Mucosa of descending colon (tissue), 3 donors: ENCODE results near the gene BTBD2. TPM values are rescaled to one million over a fixed set of nuclear protein-coding genes. Genes with fewer than 3 reads are reported as not detected.

Source experiments
- ATAC-seq: fragments of 200-7000 bp; cut with Tn5 transposase; one replicate; pipeline ENCODE4 v1.9.1; 2020; ENCODE audit warnings: mild to moderate bottlenecking, moderate library complexity
- DNase-seq, 3 donors: peaks; one replicate each; pipeline ENCODE4 v3.0.0-alpha.2; 2020
- H3K36me3 ChIP-seq: fragments of 200-600 bp; one replicate; pipeline ENCODE4 v1.8.0; 2021; ENCODE audit warnings: low read depth, mild to moderate bottlenecking
- H3K4me1 ChIP-seq: fragments of 200-600 bp; one replicate; pipeline ENCODE4 v1.8.0; 2021; ENCODE audit warnings: low read depth, mild to moderate bottlenecking
- H3K4me3 ChIP-seq: fragments of 200-600 bp; one replicate; pipeline ENCODE4 v1.8.0; 2021; ENCODE audit warnings: mild to moderate bottlenecking
- H3K9me3 ChIP-seq: fragments of 200-600 bp; one replicate; pipeline ENCODE4 v1.8.0; 2021; ENCODE audit warnings: mild to moderate bottlenecking
- CTCF ChIP-seq: fragments of 200-600 bp; IDR thresholded peaks from one replicate; pipeline ENCODE4 v1.8.0; 2022; ENCODE audit warnings: antibody characterized with exemption, mild to moderate bottlenecking
- intact Hi-C, 2 donors: fragments of 100-400 bp; cut with DNase I in 1 of 2; cut with micrococcal nuclease in 1 of 2; formaldehyde crosslinking; loops; one replicate each; pipeline versions ENCODE4 v1.11.0 to v1.11.1; 2022; cut with DNase I, micrococcal nuclease
- total RNA-seq, 3 donors: library from RNA; stranded (reverse); fragmentation: NEBNext Ultra II Directional in 2 of 3; extraction: Animal tissue kit (Norgen Biotek cat#: 25700) in 2 of 3; gene quantifications; one replicate each; pipeline versions ENCODE4 v1.2.1 to v1.2.4, GENCODE V29; 2021 to 2023
- donor health status: DM: no; HTN: no; CAD: no; lungs with moderate emphysema.
- donor health status: DM: no; HTN: no; CAD: no.
- donor health status: DM: no; HTN: yes; CAD: no.

Gene BTBD2
- total RNA-seq, 3 donors from 2014 or later: 66.0 to 82.3 (median 71.5) TPM

GRCh38 chr19:2010135-2010668 is 5.3 kb downstream of the BTBD2 start:
- Histone ChIP-seq H3K4me3 (no peak overlapping the region), H3K9me3 (no peaks in the 10 kb centered on the region), H3K36me3 (no peaks in the 10 kb centered on the region), H3K4me1 (peaks cover 5% of the 10 kb centered on the region)
- DNase-seq (no peak), ATAC-seq (no peak)
- TF ChIP-seq CTCF: no peak
- intact Hi-C loops: no loop called here

- no peak for TF ChIP-seq CTCF
- Histone ChIP-seq H3K4me3 (no peak overlapping the region), H3K9me3 (no peaks in the 10 kb centered on the region), H3K4me1 (no peaks in the 10 kb centered on the region), H3K36me3 (peaks cover 3% of the 10 kb centered on the region)
- ATAC-seq: no peak
- DNase-seq: no peak
- intact Hi-C loops: no loop called here
These were observed 11.6 kb downstream of the BTBD2 start for GRCh38 chr19:2003874-2004273.

- Histone ChIP-seq H3K4me1 (no peaks in the 10 kb centered on the region), H3K9me3 (no peaks in the 10 kb centered on the region), H3K36me3 (peaks cover 3% of the 10 kb centered on the region), H3K4me3 (no peak overlapping the region)
- DNase-seq: no peak
- TF ChIP-seq CTCF: no peak
- ATAC-seq: no peak
- intact Hi-C loops: no loop called here
These were observed 15.5 kb downstream of the BTBD2 start for GRCh38 chr19:1999856-2000515.

- Histone ChIP-seq H3K36me3 (peaks cover 3% of the 10 kb centered on the region), H3K4me1 (no peaks in the 10 kb centered on the region), H3K4me3 (no peak overlapping the region), H3K9me3 (no peaks in the 10 kb centered on the region)
- no peak for TF ChIP-seq CTCF
- DNase-seq (no peak), ATAC-seq (no peak)
- intact Hi-C loops: no loop called here
These were observed 16.5 kb downstream of the BTBD2 start for GRCh38 chr19:1998712-1999708.

- Histone ChIP-seq H3K9me3 (no peaks in the 10 kb centered on the region), H3K36me3 (peaks cover 3% of the 10 kb centered on the region), H3K4me1 (no peaks in the 10 kb centered on the region), H3K4me3 (no peak overlapping the region)
- DNase-seq (no peak), ATAC-seq (no peak)
- TF ChIP-seq CTCF: no peak
- intact Hi-C loops: no loop called here
These were observed 17.9 kb downstream of the BTBD2 start for GRCh38 chr19:1997353-1998233.
